ENCODE results near the gene KIF16B.
"Not testable (repeated sequence)": the region's sequence is repeated elsewhere in the genome, so short reads cannot be mapped to it uniquely, and the experiment has no call there.

KIF16B gene

GRCh38 chr20:16573001-16573965, at the start of gene KIF16B:
Gene KIF16B, minus strand, starts transcription at chr20:16573448. Its CDS starts 173 bp downstream, at chr20:16573275.
- DNase-seq, result peak; percentile 72

- no peak for DNase-seq
These were observed 49.3 kb upstream of the KIF16B start for GRCh38 chr20:16622501-16622900.

GRCh38 chr20:16621435-16622141, 48.3 kb upstream of the KIF16B start:
- DNase-seq, result no peak

GRCh38 chr20:16620961-16621360, 47.7 kb upstream of the KIF16B start:
- DNase-seq, result no peak

GRCh38 chr20:16619953-16620352, 46.7 kb upstream of the KIF16B start:
- DNase-seq, result no peak

- no peak for DNase-seq
These were observed 43.8 kb upstream of the KIF16B start for GRCh38 chr20:16617056-16617455.

GRCh38 chr20:16616317-16616716, 43.1 kb upstream of the KIF16B start:
- DNase-seq, result no peak

- DNase-seq, result no peak
These were observed 42.0 kb upstream of the KIF16B start for GRCh38 chr20:16615199-16615598.

- no peak for DNase-seq
These were observed 40.7 kb upstream of the KIF16B start for GRCh38 chr20:16613954-16614353.

GRCh38 chr20:16612706-16613105, 39.5 kb upstream of the KIF16B start:
- no peak for DNase-seq

GRCh38 chr20:16611817-16612216, 38.6 kb upstream of the KIF16B start:
- DNase-seq, result no peak

- no peak for DNase-seq
These were observed 35.8 kb upstream of the KIF16B start for GRCh38 chr20:16609066-16609465.

GRCh38 chr20:16608277-16608650, 35.0 kb upstream of the KIF16B start:
- DNase-seq, result no peak

- no peak for DNase-seq
These were observed 34.4 kb upstream of the KIF16B start for GRCh38 chr20:16607364-16608276.

- no peak for DNase-seq
These were observed 33.3 kb upstream of the KIF16B start for GRCh38 chr20:16606468-16607070.

GRCh38 chr20:16601047-16601446, 27.8 kb upstream of the KIF16B start:
- DNase-seq, result no peak

- no peak for DNase-seq
These were observed 26.0 kb upstream of the KIF16B start for GRCh38 chr20:16599257-16599656.

GRCh38 chr20:16596991-16597390, 23.7 kb upstream of the KIF16B start:
- no peak for DNase-seq

GRCh38 chr20:16596404-16596803, 23.2 kb upstream of the KIF16B start:
- DNase-seq, result not testable (repeated sequence)

GRCh38 chr20:16595376-16595775, 22.1 kb upstream of the KIF16B start:
- DNase-seq, result no peak

- DNase-seq, result no peak
These were observed 16.9 kb upstream of the KIF16B start for GRCh38 chr20:16590041-16590633.

- no peak for DNase-seq
These were observed 16.4 kb upstream of the KIF16B start for GRCh38 chr20:16589623-16590022.

All from activated CD4-positive, alpha-beta T cell treated with anti-CD3 and anti-CD28 coated beads for 1 hour (primary cell).